ENCODE results near the gene OTUB1. TPM values are rescaled to one million over a fixed set of nuclear protein-coding genes. Genes with fewer than 3 reads are reported as not detected.

OTUB1 gene
- total RNA-seq, 1 experiment from 2014 or later: 87.0 TPM

GRCh38 chr11:64044730-64045393 lies 58.6 kb downstream of the OTUB1 start:
- ChIA-PET CTCF (no interaction called here), RAD21 (ENCODE audit: low non-redundant PET in 1 of 2, low total read pairs in 2 of 2, uncharacterized antibody in 2 of 2, unreplicated experiment in 2 of 2) (no interaction called here), POLR2A (no interaction called here)
- BruUV-seq (replicated peaks): no TSS peak
- Histone ChIP-seq H3K4me3 (replicated peaks in 1 of 2; ENCODE audit: low read depth in 1 of 2, low read length in 2 of 2) (no peak overlapping the region), H3K9me3 (ENCODE audit: control insufficient read depth in 1 of 2, insufficient read depth in 1 of 2, low read depth in 1 of 2, low read length in 2 of 2) (no peaks in the 10 kb centered on the region), H3K79me2 (ENCODE audit: insufficient read depth, low read length) (no peaks in the 10 kb centered on the region), H2AFZ (ENCODE audit: low read depth, low read length, poor library complexity, severe bottlenecking) (no peak overlapping the region), H3K9me2 (ENCODE audit: insufficient read depth) (no peaks in the 10 kb centered on the region), H4K20me1 (ENCODE audit: insufficient read depth) (no peaks in the 10 kb centered on the region), H3K4me1 (ENCODE audit: control insufficient read depth in 1 of 2, insufficient read depth in 2 of 2, low read length in 2 of 2) (no peaks in the 10 kb centered on the region), H3K27ac (ENCODE audit: low read depth, low read length) (no peak overlapping the region), H3K27me3 (ENCODE audit: insufficient read depth, low read length) (no peaks in the 10 kb centered on the region), H3K4me2 (ENCODE audit: low read length) (no peak overlapping the region), H3K9ac (ENCODE audit: low read length) (no peak overlapping the region), H3K36me3 (ENCODE audit: control insufficient read depth in 1 of 2, insufficient read depth in 2 of 2, low read length in 2 of 2) (no peaks in the 10 kb centered on the region)
- DNase-seq (ENCODE audit: low read depth, low spot score) (no peak), ATAC-seq (no peak)
- intact Hi-C loops (cut with micrococcal nuclease): loop anchor here (5.0 kb wide), 1 partner anchor 102 kb away; no protein-coding TSS in a partner anchor
- no peak for TF ChIP-seq ELF1 (IDR thresholded peaks at IDR 0.05; ENCODE audit: borderline replicate concordance, low read depth)
- no peak for TF ChIP-seq TCF7L2 (IDR thresholded peaks at IDR 0.05; ENCODE audit: borderline replicate concordance, extremely low read depth, insufficient read depth, insufficient read length)
- TF ChIP-seq ZFX (IDR thresholded peaks at IDR 0.05): no peak
- TF ChIP-seq SIN3A (IDR thresholded peaks at IDR 0.05; ENCODE audit: low read depth): no peak
- TF ChIP-seq POLR2A (IDR thresholded peaks at IDR 0.05; ENCODE audit: borderline replicate concordance, extremely low read depth, insufficient read depth, insufficient read length): no peak
- no peak for TF ChIP-seq POLR2AphosphoS5 (IDR thresholded peaks at IDR 0.05; ENCODE audit: low read depth, low read length)
- TF ChIP-seq, protein P1, sequence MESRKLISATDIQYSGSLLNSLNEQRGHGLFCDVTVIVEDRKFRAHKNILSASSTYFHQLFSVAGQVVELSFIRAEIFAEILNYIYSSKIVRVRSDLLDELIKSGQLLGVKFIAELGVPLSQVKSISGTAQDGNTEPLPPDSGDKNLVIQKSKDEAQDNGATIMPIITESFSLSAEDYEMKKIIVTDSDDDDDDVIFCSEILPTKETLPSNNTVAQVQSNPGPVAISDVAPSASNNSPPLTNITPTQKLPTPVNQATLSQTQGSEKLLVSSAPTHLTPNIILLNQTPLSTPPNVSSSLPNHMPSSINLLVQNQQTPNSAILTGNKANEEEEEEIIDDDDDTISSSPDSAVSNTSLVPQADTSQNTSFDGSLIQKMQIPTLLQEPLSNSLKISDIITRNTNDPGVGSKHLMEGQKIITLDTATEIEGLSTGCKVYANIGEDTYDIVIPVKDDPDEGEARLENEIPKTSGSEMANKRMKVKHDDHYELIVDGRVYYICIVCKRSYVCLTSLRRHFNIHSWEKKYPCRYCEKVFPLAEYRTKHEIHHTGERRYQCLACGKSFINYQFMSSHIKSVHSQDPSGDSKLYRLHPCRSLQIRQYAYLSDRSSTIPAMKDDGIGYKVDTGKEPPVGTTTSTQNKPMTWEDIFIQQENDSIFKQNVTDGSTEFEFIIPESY (IDR thresholded peaks at IDR 0.05; ENCODE audit: extremely low read depth, insufficient replicate concordance, low read length): no peak
- no peak for TF ChIP-seq EZH2phosphoT487 (IDR thresholded peaks at IDR 0.05; ENCODE audit: borderline replicate concordance)
- TF ChIP-seq, protein P2, sequence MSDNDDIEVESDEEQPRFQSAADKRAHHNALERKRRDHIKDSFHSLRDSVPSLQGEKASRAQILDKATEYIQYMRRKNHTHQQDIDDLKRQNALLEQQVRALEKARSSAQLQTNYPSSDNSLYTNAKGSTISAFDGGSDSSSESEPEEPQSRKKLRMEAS (IDR thresholded peaks at IDR 0.05): no peak
